Hindlimb muscle (tissue), 1 donor: ENCODE measurements around the gene SNAP47. TPM values are rescaled to one million over a fixed set of nuclear protein-coding genes. Genes with fewer than 3 reads are reported as not detected.

Source experiments
- DNase-seq: peaks from one replicate; pipeline ENCODE4 v3.0.0-alpha.2; 2013
- polyA plus RNA-seq: library from polyadenylated mRNA; unstranded; fragments of 120-200 nt; gene quantifications from one replicate; pipeline ENCODE4 v1.2.1, GENCODE V29; 2013; ENCODE audit not compliant: insufficient read length

SNAP47 gene
- polyA plus RNA-seq, 1 donor, result 35.2 TPM

DNA sequence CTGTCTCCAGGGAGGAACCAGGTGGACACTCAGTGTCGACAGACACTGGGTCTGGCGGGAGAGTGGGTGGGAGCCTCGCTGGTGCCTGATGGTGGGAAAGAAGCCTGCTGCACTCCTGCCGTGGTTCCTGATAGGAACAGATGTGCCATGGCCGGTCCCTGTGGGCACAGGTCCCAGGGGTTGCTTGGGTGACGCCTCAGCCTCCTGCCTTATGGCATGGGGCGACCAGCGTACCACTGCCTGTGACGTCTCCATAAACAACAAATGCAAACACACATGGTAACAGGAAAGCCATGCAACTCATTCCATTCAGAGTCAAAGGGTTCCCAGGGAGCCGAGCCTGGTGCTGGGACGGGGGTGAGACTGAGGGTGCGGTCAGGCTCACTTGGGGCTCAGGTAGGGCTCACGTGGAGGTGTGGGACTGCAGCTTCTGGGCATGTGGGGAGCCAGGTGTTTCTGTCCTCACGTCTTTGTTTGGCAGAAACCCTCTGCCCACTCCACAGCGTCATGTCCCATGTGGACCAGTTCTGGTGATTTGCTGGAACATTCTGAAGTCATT is 34.8 kb downstream of the SNAP47 start:
- DNase-seq, result no peak

DNA sequence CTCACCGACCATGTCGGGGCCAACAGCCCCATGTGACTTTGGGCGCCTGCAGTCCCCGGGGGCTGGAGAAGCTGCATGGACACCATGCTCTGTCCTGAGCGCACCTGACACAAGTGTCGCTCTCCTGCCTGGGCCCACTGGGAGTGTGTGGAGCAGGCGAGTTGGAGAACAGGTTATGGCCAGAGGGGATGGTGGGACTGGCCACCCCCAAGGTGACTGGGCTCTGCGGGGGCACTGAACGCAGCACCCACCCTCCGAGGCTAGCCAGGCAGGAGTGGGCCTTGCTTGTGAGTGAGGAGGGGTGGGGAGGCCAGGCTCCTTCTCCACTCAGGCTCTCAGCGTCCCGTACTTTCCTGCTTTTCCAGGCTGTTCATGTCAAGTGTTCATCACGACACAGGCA is 35.6 kb downstream of the SNAP47 start:
- DNase-seq, result no peak

DNA sequence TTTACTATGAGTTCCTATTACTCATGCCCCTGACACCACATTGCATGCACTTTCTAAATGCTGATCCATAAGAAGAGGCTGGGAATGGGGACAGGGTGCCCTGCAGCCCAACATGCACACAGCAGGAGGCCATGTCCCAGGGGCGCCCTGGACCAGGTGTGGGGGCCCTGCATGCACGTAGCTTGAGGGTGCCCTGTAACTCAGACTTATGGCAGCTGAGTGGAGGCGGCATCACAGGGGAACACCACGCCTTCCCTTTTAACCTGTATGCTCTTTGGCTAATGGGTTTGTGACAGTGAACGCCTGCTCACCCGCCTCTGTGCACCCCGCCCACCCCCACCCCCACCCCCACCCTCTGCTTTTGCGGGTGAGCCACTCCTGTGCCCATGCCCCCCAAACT is 36.1 kb downstream of the SNAP47 start:
- DNase-seq, result no peak

DNA sequence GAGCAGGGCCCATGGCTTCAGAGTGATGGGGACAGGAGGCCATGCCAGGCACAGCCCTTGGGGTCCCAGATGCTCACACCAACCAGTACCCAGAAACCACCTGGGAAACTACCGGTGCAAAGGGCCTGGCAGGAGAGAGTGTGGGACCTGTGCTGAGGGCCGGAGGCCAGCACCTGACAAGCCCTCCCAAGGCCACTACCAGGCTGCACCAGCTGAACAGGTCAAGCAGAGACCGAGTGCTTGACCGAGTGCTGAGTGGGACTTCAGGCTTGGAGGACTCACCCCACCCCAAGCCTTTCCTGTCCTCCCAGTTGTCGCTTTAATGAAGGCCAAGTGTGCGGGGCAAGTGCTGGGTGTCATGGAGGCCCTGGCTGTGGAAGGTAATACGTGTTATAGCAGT is 36.5 kb downstream of the SNAP47 start:
- no peak for DNase-seq

DNA sequence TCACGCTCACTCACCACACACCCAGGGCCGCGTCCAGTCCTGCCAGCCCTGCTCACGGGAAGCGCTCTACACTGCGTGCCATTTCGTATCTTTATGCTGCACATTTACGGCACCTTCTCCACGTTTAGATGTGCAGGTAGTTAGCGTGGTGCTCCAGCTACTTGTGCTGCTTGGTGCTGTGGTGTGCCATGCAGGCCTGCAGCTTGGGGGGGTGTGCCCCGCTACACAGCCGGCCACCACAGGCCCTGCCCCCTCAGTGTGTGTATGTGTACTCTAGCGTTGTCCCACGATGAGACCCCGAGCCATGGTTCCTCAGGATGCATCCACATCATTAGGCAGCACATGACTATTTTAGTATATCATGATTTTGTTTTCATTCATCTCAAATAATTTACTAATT is 38.3 kb downstream of the SNAP47 start:
- DNase-seq, result no peak

DNA sequence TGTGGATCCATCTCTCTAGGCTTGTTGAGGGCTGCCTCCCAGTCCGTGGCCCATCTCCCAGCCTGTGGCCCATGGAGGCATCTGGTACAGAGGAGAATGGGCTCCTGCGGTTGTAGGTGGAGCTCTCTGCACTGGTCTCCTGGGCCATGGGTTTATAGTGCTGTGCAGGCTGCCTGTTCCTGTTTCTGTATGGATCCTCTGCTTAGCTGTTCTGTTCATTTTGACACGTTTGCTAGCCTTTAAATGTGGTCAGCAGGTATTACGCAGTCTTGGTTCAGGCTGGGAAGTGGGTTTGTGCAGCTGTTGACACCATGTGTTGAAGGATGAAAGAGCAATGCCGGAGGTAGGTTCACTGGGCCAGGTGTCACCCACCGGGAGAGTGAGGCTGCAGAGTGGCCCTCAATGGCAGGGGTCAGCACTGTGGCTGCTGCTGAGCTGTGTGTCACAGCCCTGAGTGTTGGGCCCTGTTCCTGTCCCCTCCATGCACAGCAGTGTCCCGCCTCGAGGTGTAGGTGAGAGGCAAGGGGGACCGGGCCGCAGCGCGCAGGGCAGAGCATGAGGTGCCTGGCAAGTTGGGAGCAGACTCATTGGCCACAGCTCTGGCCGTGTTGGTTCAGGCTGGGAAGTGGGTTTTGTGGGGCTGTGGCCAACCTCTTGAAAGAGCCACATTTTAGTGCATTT is 39.0 kb downstream of the SNAP47 start:
- DNase-seq, result no peak

DNA sequence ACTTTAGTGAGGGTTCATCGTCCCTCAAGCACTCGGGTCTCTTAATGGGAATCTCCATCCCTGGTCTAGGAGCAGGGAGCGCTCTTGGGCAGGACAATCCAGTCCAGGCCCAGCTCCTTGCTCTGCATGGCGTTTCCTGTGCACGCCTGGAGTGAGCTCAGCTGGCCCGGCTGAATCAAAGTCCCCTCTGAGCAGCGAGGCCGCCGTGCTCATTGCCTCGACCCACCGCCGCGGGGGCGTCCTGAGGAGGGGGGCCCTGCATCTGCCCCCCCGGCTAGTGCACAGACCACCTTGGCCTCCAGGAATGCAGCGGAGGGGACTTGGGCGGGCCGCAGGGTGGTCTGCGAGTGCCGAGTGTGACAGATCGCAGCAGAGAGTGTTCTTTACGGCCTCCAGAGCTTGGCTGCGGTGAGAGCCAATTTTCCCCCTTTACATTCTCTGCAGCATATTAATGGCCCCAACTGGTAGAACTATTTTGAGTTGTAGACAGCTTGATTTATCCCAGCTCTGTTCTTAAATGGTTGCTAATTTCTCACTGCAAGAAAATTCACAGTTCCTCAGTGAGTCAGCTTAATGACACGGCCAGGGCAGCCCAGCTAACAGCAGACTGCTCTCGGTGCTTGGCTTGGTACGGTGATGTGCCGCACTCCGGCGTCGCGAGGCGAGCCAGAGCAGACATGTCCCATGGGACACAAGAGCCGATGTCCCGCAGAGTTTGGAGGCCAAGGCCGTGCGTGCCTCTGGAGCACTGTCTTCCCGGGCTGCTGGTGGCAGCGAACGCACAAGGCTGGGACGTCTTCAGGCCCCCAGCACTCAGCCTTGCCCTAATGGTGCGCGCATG is 39.8 kb downstream of the SNAP47 start:
- peak; percentile 58 for DNase-seq

DNA sequence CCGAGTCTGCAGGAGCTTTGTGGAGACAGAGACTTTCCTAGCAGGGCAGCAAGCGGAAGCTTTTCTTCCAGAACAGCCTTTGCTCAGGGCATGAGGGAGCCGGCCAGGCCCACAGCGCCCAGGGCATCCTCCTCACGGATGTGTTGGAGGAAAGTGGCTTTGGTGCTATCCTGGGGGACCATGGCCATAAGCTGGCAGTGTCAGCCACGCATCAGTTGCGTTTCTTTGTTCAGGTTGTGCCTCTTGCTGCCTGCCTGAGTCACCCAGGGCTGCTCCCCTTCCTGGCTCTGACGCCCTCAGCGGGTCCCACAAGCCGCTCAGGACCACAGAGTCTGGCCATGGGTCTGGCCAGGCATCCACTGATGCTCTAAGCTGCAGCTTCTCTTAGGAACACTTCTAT is 40.6 kb downstream of the SNAP47 start:
- DNase-seq, result no peak

DNA sequence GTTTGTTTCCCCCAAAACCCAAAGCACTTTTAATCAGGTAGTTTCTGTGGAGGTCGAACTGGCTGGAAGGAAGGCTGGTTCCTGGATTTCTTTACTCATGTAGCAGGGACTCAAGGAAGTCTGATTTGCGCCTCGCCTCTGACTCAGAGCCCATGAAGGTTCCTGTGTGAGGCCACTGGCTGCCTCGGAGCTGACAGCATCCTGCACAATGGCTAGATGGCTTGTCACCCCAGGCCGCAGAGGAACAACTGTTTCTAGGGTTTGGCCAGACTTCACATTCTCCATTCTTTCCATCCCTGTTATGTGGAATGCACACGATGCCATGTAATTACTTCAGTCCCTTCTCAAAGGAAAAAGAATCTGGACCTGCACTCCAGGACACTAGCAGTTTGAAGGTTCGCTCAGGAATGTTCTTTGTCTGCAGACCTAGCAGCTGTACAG is 41.1 kb downstream of the SNAP47 start:
- no peak for DNase-seq

DNA sequence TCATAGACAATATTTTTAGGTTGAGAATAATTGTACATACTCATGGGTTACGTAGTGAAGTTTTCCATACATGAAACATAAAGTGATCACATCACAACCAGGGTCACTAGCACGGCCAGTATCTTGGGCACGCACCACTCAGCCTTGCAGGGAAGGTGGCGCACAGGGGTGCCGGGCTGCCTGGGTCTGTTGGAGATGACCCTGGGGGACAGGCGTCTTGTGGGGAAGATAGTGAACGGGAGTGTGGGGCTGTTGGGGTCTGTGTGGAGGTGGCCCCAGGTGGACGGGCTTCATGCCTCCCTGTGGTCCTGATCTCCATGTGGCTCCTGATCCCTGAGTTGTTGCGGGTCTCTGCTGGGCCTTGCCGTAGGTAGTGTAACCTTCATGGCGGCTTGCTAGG is 41.9 kb downstream of the SNAP47 start:
- DNase-seq, result no peak

DNA sequence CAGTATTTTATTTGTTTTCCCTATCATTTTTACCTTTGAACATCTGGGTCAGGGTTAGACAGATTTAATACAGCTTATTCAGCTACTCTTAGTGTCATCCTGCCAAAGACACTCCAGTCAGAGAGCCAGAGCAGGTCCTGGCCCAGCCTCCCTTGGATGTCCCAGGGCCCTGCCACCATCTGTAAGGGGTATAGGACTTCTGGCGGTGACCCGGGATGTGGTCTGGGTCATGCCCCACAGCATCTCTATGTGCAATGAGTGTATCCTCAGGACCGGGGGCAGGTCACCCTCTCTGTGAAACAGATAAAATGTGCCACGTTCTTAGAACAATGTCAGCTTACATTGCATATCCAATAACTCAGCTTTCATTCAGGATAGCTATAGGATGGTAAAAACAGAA is 42.4 kb downstream of the SNAP47 start:
- no peak for DNase-seq

DNA sequence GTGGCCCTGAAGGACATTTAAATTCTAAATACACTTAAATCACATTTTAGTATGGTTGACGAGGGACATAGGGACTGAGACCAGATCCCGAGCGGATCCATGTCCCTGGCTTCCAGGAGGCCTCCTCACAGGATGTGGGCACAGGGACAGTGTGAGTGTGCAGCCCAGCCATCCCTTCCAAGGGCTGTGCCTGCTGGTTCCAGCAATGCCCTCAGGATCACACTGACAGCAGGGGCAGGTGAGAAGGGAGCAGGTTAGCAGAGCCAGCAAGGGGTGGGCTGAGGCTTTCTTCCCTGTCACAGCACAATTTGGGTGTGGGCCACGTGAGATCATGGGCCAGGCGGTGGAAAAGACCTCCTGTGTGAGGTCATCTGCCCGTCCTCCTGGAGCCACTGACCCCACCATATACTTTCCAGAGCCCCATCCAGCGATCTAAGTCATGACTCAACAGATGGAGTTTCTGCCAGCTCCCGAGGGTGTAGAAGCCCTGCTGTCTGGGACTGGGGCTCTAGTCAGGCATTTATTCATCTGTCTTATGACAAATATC is 43.2 kb downstream of the SNAP47 start:
- no peak for DNase-seq

DNA sequence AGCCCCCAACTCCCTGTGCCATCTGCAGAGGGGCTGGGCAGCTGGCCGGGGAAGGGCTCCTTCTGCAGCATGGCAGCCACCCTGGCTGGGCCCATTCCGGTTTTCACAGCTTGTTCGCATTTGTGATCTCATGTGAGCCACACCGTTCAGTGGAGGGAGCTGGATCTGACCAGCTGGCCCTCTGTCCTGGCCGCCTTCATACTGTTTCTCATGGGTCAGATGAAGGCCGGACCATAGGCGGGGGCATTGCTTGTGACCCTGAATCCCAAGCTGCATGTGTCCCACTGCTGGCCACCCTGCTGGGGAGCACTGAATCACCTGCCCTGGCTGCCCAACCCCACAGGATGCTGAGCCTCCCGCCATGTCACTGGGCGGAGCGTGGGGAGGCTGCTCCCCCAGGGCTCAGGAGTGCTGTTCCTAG is 43.8 kb downstream of the SNAP47 start:
- DNase-seq, result no peak

DNA sequence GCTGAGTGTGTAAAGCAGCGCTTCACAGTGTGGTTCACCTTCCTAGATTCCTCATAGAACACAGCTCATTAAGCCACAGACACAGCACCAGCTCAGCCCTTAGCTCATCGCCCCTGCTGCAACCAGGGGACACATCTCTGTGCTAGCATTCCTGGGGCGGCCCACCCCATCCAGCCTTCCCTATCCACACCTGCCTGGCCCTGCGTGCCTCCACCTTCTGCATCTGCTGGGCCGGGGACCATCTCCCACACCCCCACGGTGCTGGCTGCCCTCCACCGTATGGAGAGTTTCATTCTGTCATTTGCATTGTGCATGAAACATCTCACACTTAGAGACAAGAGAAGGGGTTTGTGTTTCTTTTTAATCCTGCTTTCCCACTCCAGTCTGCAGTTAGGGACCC is 44.5 kb downstream of the SNAP47 start:
- no peak for DNase-seq

DNA sequence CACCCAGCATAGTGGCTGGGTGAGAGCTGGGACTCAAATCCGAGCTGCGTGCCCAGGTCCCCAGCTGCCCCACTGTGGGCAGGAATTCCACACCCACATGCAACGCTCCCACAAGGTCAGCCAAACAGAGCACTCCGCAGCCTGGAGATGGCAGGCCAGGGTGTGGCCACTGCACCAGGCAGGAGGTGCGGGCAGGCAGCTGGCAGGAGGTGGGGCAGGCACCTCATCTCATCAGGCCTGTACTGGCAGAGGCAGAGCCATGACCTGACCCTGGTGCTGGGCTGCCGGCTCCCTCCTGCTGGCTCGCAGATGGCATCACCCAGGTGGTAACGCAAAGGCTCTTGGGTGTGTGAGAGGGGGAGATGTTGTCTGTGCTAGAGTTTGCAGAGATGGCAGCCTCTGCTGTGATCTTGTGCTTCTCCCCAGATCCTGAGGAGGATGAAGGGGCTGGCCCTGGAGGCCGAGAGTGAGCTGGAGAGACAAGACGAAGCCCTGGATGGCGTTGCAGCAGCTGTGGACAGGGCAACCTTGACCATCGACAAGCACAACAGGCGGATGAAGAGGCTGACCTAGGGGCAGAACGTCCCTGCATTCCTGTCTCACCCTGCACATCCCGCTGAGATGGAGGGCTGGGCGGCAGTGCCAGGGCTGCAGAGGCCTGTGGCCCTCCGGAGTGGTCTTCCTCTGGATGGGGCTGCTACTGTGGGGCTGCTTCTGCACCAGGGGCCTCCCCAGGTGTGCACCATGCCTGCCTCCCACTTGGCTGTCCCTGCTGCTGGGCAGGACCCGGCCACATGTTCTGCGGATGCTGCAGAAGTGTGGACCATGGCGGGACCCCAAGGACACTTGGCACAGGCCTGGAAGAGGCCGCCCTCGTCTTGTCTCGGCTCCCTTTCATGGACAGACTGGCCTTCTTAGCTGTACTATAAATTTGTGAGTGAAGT is 45.1 kb downstream of the SNAP47 start:
- DNase-seq, result no peak

DNA sequence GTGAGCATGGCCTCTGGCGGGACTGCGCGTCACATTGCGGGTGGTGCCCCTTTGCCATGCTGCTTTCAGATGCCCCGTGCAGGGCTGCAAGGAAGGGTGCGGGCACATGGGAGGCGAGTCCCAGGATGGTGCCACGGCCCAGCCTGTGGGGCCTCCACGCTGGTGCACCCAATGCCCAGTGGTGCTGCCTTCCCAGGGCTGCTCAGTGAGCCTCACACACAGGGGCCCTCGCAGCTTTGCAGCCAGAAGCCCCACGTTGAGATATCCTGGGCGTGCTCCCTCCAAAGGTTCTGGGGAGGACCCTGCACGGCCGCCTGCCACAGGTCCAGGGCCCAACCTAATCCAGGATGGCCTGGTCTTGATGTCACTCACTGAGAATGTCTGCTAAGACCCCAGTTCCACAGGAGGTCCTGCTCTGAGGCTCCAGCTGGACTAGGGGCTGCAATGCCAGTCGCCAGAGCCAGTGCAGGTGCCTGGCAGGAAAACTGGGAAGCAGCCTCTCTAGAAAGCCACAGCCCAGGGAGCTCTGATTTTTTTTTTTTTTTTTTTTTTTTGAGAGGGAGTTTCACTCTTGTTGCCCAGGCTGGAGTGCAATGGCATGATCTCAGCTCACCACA is 46.2 kb downstream of the SNAP47 start:
- DNase-seq, result no peak

DNA sequence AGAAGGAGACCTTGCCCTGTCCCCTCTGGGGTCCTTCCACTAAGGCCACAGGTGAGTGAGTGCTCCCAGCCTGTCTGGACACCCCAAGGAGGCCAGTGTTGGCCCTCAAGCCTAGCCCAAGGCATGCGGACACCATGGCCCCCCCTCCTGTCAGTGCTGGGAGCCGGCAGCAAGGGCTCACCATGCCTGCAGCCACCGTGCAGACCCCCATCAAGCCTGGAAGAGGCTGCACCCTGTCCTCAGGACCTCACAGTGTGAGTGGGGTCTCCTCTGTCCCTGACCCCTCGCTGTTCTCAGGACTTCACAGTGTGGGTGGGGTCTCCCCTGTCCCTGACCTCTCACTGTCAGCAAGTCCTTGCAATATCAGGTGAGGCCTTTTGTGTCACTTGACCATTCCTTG is 47.0 kb downstream of the SNAP47 start:
- DNase-seq, result no peak

DNA sequence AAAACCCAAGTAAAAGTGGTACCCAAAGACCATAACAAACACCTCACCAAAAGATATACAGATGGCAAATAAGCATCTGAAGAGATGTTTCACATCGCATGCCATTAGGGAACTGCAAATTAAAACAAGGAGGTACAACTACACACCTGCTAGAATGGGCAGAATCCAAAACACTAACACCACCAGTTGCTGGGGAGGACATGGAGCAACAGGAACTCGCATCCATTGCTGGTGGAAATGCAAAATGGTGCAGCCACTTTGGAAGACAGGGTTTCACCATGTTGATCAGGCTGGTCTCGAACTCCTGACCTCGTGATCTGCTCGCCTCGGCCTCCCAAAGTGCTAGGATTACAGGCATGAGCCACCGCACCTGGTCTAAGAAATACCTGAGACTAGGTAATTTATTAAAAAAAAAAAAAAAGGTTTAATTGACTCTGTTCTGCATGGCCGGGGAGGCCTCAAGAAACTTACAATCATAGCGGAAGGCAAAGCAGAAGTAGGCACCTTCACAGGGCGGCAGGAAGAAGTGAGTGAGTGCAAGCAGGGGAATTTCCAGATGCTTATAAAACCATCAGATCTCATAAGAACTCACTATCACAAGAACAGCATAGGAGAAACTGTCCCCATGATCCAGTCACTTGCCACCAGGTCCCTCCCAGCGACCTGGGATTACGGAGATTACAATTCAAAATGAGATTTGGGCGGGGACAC is 50.0 kb downstream of the SNAP47 start:
- no peak for DNase-seq

DNA sequence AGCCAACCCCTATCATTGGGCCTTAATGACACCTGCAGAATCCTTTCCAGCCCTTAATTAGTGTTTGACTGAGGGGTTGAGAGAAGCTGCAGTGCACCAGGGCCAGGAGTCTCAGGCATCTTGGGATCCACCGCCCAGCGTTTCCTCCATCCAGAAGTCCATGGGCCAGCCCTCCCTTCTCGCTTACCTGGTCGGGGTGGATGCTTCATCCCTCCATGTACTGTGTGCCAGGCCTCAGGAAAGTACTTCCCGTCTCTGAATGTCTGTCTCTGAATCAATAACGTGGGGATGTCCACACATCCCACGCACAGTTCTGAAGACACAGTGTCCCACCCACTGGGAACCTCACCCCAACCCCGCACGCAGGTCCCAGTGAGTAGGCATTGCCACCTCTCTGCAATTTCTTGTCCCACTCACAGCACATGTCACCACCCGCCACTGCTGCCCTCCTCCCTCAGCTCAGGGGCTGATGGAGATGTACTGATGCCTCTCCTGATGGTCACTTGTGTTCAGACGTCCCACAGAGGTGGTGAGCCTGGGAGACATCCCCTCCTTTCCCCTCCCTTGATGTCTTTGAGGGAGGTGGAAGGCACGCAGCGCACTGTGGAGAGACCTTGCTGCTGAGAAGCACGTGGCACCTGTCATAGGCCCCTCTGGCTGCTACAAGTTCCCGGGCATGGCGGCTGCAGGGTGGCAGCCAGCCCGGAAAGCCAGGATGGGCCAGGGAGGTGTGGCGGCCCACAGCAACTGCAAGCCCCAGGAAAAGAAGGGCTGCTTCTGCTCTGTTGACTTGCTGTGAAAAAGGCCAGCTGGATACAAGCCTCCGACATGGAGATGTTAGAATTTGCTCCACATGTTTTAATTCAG is 50.8 kb downstream of the SNAP47 start:
- DNase-seq, result no peak
